DMS153 treated with DMSO at 0.1 percent for 48 hours (cell line): ENCODE measurements around the gene SLC8A1.

Experiments
- DNase-seq: peaks from one replicate; lab custom pipeline; 2025; ENCODE audit not compliant: unreplicated experiment; lab: John Stamatoyannopoulos, UW

The SLC8A1 gene

GRCh38 chr2:40316620-40317019 lies 135.3 kb downstream of the SLC8A1 start:
- DNase-seq = no peak

GRCh38 chr2:40315683-40316082 lies 136.2 kb downstream of the SLC8A1 start:
- no peak for DNase-seq

DNA sequence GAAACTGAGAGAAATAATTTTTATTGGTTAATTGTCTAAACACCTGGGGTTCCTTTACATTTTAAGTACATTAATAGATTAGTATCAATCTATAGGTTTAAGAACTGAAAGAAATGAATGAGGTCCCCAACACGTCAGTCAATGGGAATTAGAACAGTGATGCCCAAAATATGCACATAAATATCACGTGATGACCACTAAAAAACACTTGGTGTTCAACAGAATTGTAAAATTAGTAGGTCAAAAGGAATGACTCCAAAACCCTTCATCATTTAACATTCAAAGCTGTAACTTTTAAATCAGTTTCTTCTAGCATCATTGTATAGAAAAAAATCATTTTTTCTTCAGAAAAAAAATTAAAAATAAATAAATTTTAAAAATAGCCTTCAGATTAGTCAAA lies 140.9 kb downstream of the SLC8A1 start:
- no peak for DNase-seq

- no peak for DNase-seq
Measured at GRCh38 chr2:40310303-40310702, 141.6 kb downstream of the SLC8A1 start.

- DNase-seq = no peak
Measured at GRCh38 chr2:40304340-40304739, 147.6 kb downstream of the SLC8A1 start.

DNA sequence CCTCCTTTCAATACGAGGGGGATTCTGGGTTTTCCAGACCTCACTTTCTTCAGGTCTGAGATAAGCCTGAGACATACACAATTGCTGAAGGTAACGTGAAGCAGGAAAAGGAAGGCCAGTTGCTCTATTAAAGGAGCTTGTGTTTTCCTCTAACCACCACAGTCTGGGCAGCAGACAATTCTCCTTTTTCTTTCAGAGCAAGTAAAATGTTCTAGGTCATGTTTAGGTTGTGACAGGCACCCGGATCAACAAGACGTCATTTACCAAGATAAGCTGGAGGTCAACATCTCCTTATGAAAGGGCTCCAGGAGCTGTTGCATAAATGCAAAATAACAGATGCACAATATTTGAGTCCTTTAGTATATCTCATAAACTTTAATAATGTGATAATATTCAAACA lies 148.1 kb downstream of the SLC8A1 start:
- no peak for DNase-seq

- no peak for DNase-seq
Measured at GRCh38 chr2:40302751-40303325, 149.1 kb downstream of the SLC8A1 start.

GRCh38 chr2:40300391-40300790 lies 151.5 kb downstream of the SLC8A1 start:
- DNase-seq = no peak

GRCh38 chr2:40299781-40300180 lies 152.1 kb downstream of the SLC8A1 start:
- no peak for DNase-seq

DNA sequence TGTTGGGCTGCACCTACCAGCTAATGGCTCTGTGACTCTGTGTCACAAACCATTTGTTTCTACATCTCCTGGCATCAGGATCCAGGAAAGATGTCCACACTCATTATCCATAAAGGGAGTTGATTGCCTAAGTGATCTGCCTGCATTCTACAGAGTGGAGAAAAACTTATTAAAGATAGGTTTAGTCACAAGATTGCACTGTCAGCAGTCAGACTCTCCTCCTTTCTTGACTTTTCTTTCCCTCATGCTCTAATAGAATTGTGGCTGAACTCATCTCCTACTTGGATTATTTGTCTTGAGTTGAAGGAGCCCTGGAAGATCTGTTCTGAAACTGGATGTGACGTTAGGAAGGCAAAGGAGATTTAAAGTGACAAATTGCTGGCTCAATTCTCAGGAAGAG lies 152.7 kb downstream of the SLC8A1 start:
- DNase-seq = no peak

- no peak for DNase-seq
Measured at GRCh38 chr2:40298026-40298425, 153.9 kb downstream of the SLC8A1 start.

GRCh38 chr2:40292291-40292690 lies 159.6 kb downstream of the SLC8A1 start:
- DNase-seq = no peak

DNA sequence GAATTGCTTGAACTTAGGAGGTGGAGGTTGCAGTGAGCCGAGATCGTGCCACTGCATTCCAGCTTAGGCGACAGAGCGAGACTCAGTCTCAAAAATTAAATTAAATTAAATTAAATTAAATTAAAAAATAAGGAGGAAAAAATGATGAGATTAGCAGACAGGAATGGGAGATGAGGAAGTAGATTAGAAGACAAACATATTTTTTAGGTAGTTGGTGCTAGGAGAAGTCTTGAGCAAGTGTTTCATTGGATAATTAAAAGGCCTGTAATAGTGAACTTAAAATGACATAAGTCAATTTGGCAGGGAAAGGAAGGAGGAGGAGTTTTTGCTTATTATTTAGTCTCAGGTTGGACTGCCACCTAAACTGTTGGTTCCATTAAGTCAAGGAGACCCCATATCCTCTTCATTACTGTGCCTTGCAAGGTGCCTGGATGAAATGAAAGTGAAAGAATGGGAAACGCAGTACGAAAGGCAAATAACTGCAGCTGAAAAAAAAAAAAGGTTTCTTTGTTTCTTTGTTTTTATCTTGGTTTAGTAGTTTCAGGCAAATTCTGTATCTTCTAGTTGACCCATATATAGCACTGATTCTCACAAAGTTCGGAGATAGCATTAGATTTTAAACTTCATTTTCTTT lies 162.0 kb downstream of the SLC8A1 start:
- DNase-seq = no peak

- no peak for DNase-seq
Measured at GRCh38 chr2:40287773-40288172, 164.1 kb downstream of the SLC8A1 start.

DNA sequence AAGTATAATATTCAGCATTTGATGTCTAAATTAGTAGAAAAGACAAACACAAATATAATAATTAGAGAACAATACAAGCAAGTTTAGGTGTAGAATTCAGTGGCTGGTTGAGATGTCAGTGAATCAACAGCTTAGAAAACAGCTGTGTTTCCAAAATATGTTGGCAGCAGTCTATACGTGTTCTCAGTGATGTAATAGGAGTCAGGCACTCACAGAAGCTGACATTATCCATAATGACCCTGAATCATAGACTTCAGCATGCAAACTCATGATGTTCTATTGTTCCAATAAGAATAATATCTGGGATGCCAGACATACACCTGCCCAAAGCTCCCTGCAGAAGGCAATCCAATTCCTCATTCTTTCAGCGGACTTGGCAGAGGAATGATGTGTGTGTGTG lies 164.7 kb downstream of the SLC8A1 start:
- peak; percentile 7 for DNase-seq

DNA sequence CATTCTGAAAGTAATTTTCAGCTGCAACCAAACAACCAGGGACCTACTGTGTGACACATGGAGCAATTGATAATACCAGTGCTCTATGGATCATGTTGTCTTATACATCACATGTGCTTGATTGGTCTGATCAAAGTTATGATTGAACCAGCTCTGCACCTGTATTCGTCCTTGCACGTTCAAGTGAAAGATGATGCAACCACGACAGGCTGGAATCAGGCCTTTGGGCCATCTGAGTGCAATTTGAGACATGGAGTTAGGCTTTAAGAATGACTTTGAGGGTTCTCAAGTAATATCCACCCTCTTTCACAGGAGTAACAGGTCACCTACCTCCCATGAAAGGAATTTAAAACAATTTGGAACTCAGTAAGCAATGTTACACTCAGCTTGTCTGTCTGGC lies 165.2 kb downstream of the SLC8A1 start:
- DNase-seq = no peak

GRCh38 chr2:40285391-40285790 lies 166.5 kb downstream of the SLC8A1 start:
- no peak for DNase-seq

DNA sequence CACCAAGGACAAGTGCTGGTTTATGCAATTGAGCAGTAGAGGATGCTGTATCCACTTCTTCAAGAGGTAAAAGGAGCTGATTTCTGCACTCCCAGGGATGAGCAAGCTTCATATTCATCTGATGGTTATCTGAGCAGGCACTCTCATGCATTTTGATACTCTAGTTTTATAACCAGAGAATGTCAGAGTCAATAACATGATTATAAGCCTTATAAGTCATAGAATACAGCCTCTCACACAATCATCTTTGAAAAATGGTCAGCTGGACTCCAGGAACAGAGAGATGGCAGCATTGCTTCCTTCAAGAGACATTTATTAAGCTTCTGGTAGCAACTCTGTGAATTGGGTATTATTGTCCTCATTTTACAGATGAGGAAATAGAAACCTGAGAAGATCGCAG lies 167.1 kb downstream of the SLC8A1 start:
- no peak for DNase-seq

- DNase-seq = no peak
Measured at GRCh38 chr2:40283111-40283909, 168.6 kb downstream of the SLC8A1 start.

GRCh38 chr2:40282428-40282827 lies 169.5 kb downstream of the SLC8A1 start:
- DNase-seq = no peak

- DNase-seq = no peak
Measured at GRCh38 chr2:40281021-40281940, 170.6 kb downstream of the SLC8A1 start.
